OCI-LY7 (cell line): ENCODE data around the gene MAP7D1. TPM values are rescaled to one million over a fixed set of nuclear protein-coding genes. Genes with fewer than 3 reads are reported as not detected.

ENCODE experiments used
- BruUV-seq: library from RNA; stranded (reverse); fragments of 400-500 nt; replicated peaks from 2 replicates; lab custom pipeline; 2021; lab: Mats Ljungman, UMichigan
- CTCF ChIA-PET: fragments of 300-600 bp; sonication (Branson Sonifier 250); formaldehyde crosslinking; loops from one replicate; lab custom pipeline; 2022; ENCODE audit warnings: antibody characterized with exemption; ENCODE audit not compliant: unreplicated experiment; lab: Charles Lee
- POLR2A ChIA-PET: fragments of 300-600 bp; sonication (Branson Sonifier 250); formaldehyde crosslinking; loops from one replicate; lab custom pipeline; 2022; ENCODE audit warnings: antibody characterized with exemption; lab: Charles Lee
- DNase-seq: peaks from one replicate; pipeline ENCODE4 v3.0.0-alpha.2; 2015; ENCODE audit warnings: low spot score
- H2AFZ ChIP-seq: fragments of 200-600 bp; sonication (generic), shearing (Covaris generic); 2 replicates; pipeline ENCODE4 v1.6.1; 2014; ENCODE audit warnings: mild to moderate bottlenecking, antibody characterized with exemption, low read length, moderate library complexity
- H3K27ac ChIP-seq: fragments of 200-600 bp; sonication (generic); 2 replicates; pipeline ENCODE4 v1.5.1; 2014; ENCODE audit warnings: mixed run types, low read depth, mild to moderate bottlenecking, moderate library complexity, low read length, inconsistent platforms; ENCODE audit not compliant: poor library complexity, severe bottlenecking
- H3K36me3 ChIP-seq: fragments of 200-600 bp; sonication (generic); 2 replicates; pipeline ENCODE4 v1.6.1; 2014; ENCODE audit warnings: mild to moderate bottlenecking, antibody characterized with exemption, low read length, moderate library complexity, mixed read lengths; ENCODE audit not compliant: insufficient read depth
- H3K4me1 ChIP-seq: fragments of 200-600 bp; sonication (generic); 2 replicates; pipeline ENCODE4 v1.5.1; 2014; ENCODE audit warnings: mild to moderate bottlenecking, low read length; ENCODE audit not compliant: insufficient read depth, poor library complexity, severe bottlenecking
- H3K4me2 ChIP-seq: fragments of 200-600 bp; sonication (generic); 2 replicates; pipeline ENCODE4 v1.6.1; 2014; ENCODE audit warnings: mild to moderate bottlenecking, low read length
- H3K4me3 ChIP-seq: fragments of 200-600 bp; sonication (generic); 2 replicates; pipeline ENCODE4 v1.5.1; 2014; ENCODE audit warnings: mild to moderate bottlenecking, low read depth, low read length; ENCODE audit not compliant: poor library complexity, severe bottlenecking
- H3K79me2 ChIP-seq: fragments of 200-600 bp; sonication (generic); 2 replicates; pipeline ENCODE4 v1.6.1; 2016; ENCODE audit warnings: low read depth, mild to moderate bottlenecking, low read length, moderate library complexity, mixed read lengths; ENCODE audit not compliant: insufficient read depth
- H3K9me2 ChIP-seq: fragments of 200-600 bp; sonication (generic); 2 replicates; pipeline ENCODE4 v1.6.1; 2016; ENCODE audit warnings: mild to moderate bottlenecking, low read length, mixed read lengths; ENCODE audit not compliant: insufficient read depth
- H3K9me3 ChIP-seq: fragments of 200-600 bp; sonication (generic); 2 replicates; pipeline ENCODE4 v1.6.1; 2014; ENCODE audit warnings: mild to moderate bottlenecking, mixed run types, low read length, mixed read lengths
- H4K20me1 ChIP-seq: fragments of 200-600 bp; sonication (generic); 2 replicates; pipeline ENCODE4 v1.6.1; 2014; ENCODE audit warnings: mild to moderate bottlenecking, antibody characterized with exemption, low read length, moderate library complexity, mixed read lengths; ENCODE audit not compliant: insufficient read depth
- EZH2phosphoT487 ChIP-seq: fragments of 200-600 bp; sonication (generic); IDR thresholded peaks from 2 replicates; pipeline ENCODE4 v1.6.1; 2018; ENCODE audit warnings: low read depth, borderline replicate concordance, mild to moderate bottlenecking, mixed run types, antibody characterized with exemption, low read length, moderate library complexity, mixed read lengths
- intact Hi-C: fragments of 100-400 bp; cut with micrococcal nuclease; formaldehyde crosslinking; loops from one replicate; pipeline ENCODE4 v1.10.0; 2022; ENCODE audit not compliant: unreplicated experiment
- total RNA-seq, 2 experiments: library from RNA; depleted of rRNA in 1 of 2; stranded (reverse); fragments of >200 nt in 1 of 2; shearing (Covaris generic) in 1 of 2; gene quantifications; 2 replicates each; pipeline ENCODE4 v1.2.3, GENCODE V29; 2014 to 2022
- TF ChIP-seq, protein P1 (sequence below): fragments of 200-600 bp; sonication (generic); conservative IDR thresholded peaks from 2 replicates; pipeline ENCODE4 v1.5.1; 2014; ENCODE audit warnings: mild to moderate bottlenecking, antibody characterized with exemption, low read length, moderate library complexity, mixed read lengths

Gene MAP7D1
- total RNA-seq, 2 experiments from 2014 or later, result 61.2 to 101 TPM

DNA sequence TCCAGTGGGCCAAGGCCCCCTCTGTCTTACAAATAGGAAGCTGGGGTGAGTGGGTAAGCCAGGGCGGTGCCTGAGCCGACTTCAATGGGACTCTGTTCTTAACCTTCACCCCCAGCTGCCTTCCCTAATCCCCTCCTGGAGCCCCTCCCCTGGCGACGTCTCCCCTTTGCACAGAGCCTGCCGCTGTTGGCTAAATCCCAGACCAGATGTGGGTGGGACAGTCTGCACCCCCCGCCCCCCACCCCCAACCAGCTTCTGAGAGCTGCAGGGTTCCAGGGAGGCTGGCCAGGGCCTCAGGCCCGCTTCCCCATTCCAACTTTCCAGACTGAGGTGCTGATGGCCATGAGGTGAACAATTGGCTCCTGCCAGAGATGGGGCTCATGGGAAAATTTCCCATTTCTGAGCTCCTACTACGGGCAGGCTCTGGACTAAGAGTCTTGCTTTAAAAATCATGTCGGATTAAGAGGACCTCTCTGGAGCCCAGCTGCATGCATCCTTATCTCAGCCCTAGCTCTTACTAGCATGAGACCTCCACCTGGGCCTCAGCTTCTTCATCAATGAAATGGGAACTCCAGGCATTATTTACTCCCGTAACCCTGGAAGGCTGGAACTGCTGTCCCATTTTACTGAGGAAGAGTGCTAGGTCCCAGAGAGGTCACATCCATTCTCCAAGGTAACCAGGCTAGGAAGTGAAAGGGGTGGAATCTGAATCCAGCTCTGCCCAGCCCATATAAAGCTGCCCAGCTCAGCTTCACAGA lies 37.3 kb upstream of the MAP7D1 start:
- no peak for TF ChIP-seq EZH2phosphoT487
- TF ChIP-seq, protein P1, sequence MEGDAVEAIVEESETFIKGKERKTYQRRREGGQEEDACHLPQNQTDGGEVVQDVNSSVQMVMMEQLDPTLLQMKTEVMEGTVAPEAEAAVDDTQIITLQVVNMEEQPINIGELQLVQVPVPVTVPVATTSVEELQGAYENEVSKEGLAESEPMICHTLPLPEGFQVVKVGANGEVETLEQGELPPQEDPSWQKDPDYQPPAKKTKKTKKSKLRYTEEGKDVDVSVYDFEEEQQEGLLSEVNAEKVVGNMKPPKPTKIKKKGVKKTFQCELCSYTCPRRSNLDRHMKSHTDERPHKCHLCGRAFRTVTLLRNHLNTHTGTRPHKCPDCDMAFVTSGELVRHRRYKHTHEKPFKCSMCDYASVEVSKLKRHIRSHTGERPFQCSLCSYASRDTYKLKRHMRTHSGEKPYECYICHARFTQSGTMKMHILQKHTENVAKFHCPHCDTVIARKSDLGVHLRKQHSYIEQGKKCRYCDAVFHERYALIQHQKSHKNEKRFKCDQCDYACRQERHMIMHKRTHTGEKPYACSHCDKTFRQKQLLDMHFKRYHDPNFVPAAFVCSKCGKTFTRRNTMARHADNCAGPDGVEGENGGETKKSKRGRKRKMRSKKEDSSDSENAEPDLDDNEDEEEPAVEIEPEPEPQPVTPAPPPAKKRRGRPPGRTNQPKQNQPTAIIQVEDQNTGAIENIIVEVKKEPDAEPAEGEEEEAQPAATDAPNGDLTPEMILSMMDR, result no peak
- H3K9me2 ChIP-seq, result no peaks in the 10 kb centered on the region
- H3K4me3 ChIP-seq, result no peak overlapping the region
- intact Hi-C loops, result no loop called here
- no peak overlapping the region for H3K27ac ChIP-seq
- CTCF ChIA-PET, result no interaction called here
- no peaks in the 10 kb centered on the region for H4K20me1 ChIP-seq
- H3K4me2 ChIP-seq, result no peak overlapping the region
- H3K79me2 ChIP-seq, result no peaks in the 10 kb centered on the region
- no peak overlapping the region for H2AFZ ChIP-seq
- H3K9me3 ChIP-seq, result no peaks in the 10 kb centered on the region
- H3K36me3 ChIP-seq, result no peaks in the 10 kb centered on the region
- H3K4me1 ChIP-seq, result peaks cover 9% of the 10 kb centered on the region
- no TSS peak for BruUV-seq
- POLR2A ChIA-PET, result interaction anchor here (0.7 to 1.0 kb wide), 2 partner anchors 23 to 349 kb away, joined by 3 to 8 read pairs; no protein-coding TSS in a partner anchor
- no peak for DNase-seq

DNA sequence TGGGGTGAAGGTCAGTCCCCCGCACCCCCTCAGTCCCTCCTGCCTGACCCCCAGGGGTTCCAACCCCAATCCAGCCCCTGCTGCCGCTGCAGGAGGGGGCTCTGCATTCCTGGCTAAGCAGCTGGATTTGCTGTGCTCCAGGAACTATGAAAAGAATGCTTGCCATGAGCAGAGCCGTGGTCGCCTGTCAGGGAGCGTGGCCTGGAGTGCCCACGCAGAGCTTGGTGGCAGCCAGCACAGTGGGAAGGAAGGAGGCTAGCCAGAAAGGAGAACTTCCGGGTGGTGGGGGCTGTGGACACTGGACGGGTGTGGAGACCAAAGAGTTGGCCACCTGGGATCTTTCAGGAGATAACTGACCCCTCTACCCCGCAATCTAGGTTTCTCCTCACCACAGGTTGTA lies 36.5 kb upstream of the MAP7D1 start:
- H3K36me3 ChIP-seq, result no peaks in the 10 kb centered on the region
- H2AFZ ChIP-seq, result no peak overlapping the region
- H4K20me1 ChIP-seq, result no peaks in the 10 kb centered on the region
- no peaks in the 10 kb centered on the region for H3K9me3 ChIP-seq
- POLR2A ChIA-PET, result interaction anchor here (1.0 kb wide), 1 partner anchor 24 kb away, joined by 3 read pairs; no protein-coding TSS in a partner anchor
- no TSS peak for BruUV-seq
- H3K79me2 ChIP-seq, result no peaks in the 10 kb centered on the region
- intact Hi-C loops, result no loop called here
- H3K9me2 ChIP-seq, result no peaks in the 10 kb centered on the region
- H3K4me3 ChIP-seq, result no peak overlapping the region
- no peak for DNase-seq
- no peak overlapping the region for H3K4me2 ChIP-seq
- CTCF ChIA-PET, result no interaction called here
- H3K4me1 ChIP-seq, result peaks cover 12% of the 10 kb centered on the region
- H3K27ac ChIP-seq, result no peak overlapping the region
- TF ChIP-seq, protein P1, result no peak
- no peak for TF ChIP-seq EZH2phosphoT487
